RWPE2 (cell line): Measurements from ENCODE around the gene ACVRL1.

Experiments used
- ATAC-seq: fragments of 200-7000 bp; cut with Tn5 transposase; 3 replicates; pipeline ENCODE4 v1.9.1; 2021; ENCODE audit warnings: low read depth
- DNase-seq: peaks from one replicate; pipeline ENCODE4 v3.0.0-alpha.2; 2020; ENCODE audit warnings: low spot score
- H3K27ac ChIP-seq: fragments of 450-650 bp; 2 replicates; pipeline ENCODE4 v1.5.1; 2017; ENCODE audit warnings: mild to moderate bottlenecking; ENCODE audit not compliant: poor library complexity, severe bottlenecking
- H3K27me3 ChIP-seq: fragments of 250-450 bp; sonication (Bioruptor Pico); 2 replicates; pipeline ENCODE4 v1.5.1; 2021; ENCODE audit warnings: mild to moderate bottlenecking, moderate library complexity; ENCODE audit not compliant: insufficient read depth, poor library complexity, severe bottlenecking
- H3K36me3 ChIP-seq: fragments of 250-450 bp; sonication (Bioruptor Pico); 2 replicates; pipeline ENCODE4 v1.5.1; 2020; ENCODE audit warnings: low read depth, mild to moderate bottlenecking, moderate library complexity
- H3K4me1 ChIP-seq: fragments of 250-450 bp; sonication (Bioruptor Pico); 2 replicates; pipeline ENCODE4 v1.5.1; 2021; ENCODE audit warnings: mild to moderate bottlenecking, moderate library complexity; ENCODE audit not compliant: insufficient read depth, poor library complexity, severe bottlenecking
- H3K4me3 ChIP-seq: fragments of 250-450 bp; sonication (Bioruptor Pico); 2 replicates; pipeline ENCODE4 v1.5.1; 2021; ENCODE audit warnings: mild to moderate bottlenecking, moderate library complexity; ENCODE audit not compliant: severe bottlenecking
- H3K9me3 ChIP-seq: fragments of 250-450 bp; sonication (Bioruptor Pico); 2 replicates; pipeline ENCODE4 v1.5.1; 2021; ENCODE audit warnings: mild to moderate bottlenecking, moderate library complexity; ENCODE audit not compliant: severe bottlenecking
- TF ChIP-seq, protein P1 (sequence below): fragments of 450-650 bp; IDR thresholded peaks from one replicate; pipeline ENCODE4 v1.5.1; 2017; ENCODE audit warnings: mild to moderate bottlenecking, moderate library complexity; ENCODE audit not compliant: poor library complexity, severe bottlenecking

Gene ACVRL1

DNA sequence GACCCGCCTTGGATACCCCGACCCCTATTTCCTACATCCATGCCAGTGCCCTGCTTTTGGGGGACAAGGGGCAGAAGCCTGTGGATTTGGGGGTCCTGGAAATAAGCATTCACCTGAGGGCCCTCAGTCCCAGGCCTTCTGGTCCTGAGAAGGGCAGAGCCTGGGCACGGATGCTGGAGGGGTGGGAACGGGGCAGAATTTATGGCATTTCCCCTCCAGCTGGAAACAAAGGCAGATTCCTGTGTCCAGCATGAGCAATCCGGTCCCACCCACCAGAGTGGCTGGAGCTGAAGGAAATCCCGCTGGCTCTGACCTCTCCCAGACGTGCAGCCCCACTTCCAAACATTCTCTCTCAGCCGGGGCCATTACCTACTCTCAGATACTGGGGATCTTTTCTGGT is 10.1 kb upstream of the ACVRL1 start:
- H3K27ac ChIP-seq: no peak overlapping the region
- no peak overlapping the region for H3K4me3 ChIP-seq
- no peaks in the 10 kb centered on the region for H3K9me3 ChIP-seq
- TF ChIP-seq, protein P1, sequence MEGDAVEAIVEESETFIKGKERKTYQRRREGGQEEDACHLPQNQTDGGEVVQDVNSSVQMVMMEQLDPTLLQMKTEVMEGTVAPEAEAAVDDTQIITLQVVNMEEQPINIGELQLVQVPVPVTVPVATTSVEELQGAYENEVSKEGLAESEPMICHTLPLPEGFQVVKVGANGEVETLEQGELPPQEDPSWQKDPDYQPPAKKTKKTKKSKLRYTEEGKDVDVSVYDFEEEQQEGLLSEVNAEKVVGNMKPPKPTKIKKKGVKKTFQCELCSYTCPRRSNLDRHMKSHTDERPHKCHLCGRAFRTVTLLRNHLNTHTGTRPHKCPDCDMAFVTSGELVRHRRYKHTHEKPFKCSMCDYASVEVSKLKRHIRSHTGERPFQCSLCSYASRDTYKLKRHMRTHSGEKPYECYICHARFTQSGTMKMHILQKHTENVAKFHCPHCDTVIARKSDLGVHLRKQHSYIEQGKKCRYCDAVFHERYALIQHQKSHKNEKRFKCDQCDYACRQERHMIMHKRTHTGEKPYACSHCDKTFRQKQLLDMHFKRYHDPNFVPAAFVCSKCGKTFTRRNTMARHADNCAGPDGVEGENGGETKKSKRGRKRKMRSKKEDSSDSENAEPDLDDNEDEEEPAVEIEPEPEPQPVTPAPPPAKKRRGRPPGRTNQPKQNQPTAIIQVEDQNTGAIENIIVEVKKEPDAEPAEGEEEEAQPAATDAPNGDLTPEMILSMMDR: no peak
- ATAC-seq (no peak), DNase-seq (no peak)
- H3K4me1 ChIP-seq: no peaks in the 10 kb centered on the region
- no peaks in the 10 kb centered on the region for H3K36me3 ChIP-seq
- H3K27me3 ChIP-seq: no peaks in the 10 kb centered on the region

DNA sequence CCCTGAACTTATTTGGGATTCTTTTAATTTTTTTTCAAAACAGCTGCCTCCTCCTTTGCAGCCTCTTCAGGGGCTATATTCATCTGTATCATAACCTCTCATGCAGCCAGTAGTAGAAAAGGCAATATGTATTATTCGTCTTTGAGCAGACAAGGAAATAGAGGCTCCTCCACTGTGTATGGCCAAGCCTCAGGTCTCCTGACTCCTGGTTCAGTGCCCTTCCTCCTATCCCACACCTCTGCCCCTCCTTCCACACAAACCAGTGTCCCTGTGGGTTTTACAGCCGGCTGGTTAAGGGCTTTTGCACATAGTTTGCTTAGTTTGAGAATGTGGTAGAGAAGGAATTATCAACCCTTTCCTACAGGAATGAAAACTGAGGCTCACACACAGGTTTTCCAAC is 8.8 kb upstream of the ACVRL1 start:
- H3K9me3 ChIP-seq: no peaks in the 10 kb centered on the region
- peak; percentile 6 for DNase-seq
- H3K4me1 ChIP-seq: no peaks in the 10 kb centered on the region
- H3K36me3 ChIP-seq: no peaks in the 10 kb centered on the region
- no peak for ATAC-seq
- TF ChIP-seq, protein P1: no peak
- no peak overlapping the region for H3K27ac ChIP-seq
- no peak overlapping the region for H3K4me3 ChIP-seq
- H3K27me3 ChIP-seq: no peaks in the 10 kb centered on the region

DNA sequence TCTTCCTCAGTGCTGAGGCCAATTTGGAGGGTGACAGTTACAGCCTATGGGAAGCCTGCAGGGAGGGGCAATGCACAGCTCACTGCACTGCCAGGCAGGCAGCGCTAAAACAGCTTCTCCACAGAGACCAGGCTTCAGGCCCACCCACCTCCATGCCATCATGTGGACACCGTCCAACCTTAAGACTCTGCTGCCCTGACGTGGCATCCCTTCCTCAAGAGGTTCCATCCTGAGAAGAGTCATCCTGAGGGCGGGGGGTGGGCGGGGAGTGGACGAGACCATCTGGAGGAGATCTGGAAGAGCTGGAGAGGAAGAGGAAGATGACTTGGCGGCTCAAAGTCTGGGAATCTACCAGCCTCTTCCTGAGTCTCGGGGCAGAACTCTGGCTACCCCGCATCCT is 8.4 kb upstream of the ACVRL1 start:
- H3K36me3 ChIP-seq: no peaks in the 10 kb centered on the region
- H3K27me3 ChIP-seq: no peaks in the 10 kb centered on the region
- H3K4me3 ChIP-seq: no peak overlapping the region
- H3K4me1 ChIP-seq: no peaks in the 10 kb centered on the region
- H3K9me3 ChIP-seq: no peaks in the 10 kb centered on the region
- TF ChIP-seq, protein P1: no peak
- DNase-seq (peak; percentile 32), ATAC-seq (no peak)
- H3K27ac ChIP-seq: no peak overlapping the region

DNA sequence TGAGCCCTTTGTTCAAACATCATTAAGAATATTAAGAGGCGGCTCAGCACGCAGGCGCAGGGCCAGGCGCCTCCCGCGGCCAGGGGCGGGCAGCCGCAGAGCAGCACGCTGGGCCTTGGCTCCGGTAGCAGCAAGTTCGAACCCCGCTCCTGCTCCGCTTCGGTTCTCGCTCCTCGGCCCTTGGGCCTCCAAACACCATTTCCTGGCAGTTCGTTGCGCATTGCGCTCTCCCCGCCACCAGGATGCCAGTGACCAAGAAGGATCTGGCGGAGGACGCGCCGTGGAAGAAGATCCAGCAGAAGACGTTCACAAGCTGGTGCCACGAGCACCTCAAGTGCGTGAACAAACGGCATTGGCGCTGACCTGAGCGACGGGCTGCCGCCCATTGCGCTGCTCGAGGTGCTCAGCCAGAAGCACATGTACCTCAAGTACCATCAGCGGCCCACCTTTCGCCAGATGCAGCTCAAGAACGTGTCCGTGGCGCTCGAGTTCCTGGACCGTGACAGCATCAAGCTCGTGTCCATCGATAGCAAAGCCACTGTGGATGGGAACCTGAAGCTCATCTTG is 6.9 kb upstream of the ACVRL1 start:
- no peaks in the 10 kb centered on the region for H3K4me1 ChIP-seq
- no peak overlapping the region for H3K4me3 ChIP-seq
- H3K27ac ChIP-seq: no peak overlapping the region
- H3K27me3 ChIP-seq: no peaks in the 10 kb centered on the region
- TF ChIP-seq, protein P1: no peak
- H3K36me3 ChIP-seq: no peaks in the 10 kb centered on the region
- ATAC-seq: no peak
- DNase-seq: peak; percentile 37
- no peaks in the 10 kb centered on the region for H3K9me3 ChIP-seq

DNA sequence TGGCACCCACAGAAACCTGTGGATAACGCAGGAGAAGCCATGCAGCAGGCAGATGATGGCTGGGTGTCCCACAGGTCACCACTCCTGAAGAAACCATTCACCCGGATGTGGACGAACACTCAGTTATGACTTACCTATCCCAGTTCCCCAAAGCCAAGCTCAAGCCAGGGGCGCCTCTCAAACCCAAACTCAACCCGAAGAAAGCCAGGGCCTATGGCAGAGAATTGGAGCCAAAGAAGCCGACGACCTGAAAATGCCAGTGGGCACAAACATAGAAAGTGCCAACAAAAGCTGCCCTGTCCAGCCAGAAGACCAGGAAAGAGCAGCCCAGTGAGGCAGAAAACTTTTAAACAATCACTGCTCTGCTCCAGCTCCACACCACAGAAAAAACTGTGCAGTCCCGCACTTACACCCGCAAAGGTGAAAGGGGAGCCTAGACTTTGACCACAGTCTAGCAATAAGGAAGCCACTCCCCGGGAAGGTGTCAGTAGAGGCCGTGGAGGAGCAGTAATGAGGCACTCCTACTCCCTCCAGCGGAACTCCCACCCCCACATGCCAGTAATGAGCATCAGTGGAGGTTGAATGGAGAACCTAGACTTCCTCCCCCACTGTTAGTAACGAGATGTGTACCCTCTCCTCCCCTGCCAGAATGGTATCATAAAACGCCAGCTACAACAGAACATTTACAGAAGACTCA is 6.0 kb upstream of the ACVRL1 start:
- Histone ChIP-seq H3K9me3 (no peaks in the 10 kb centered on the region), H3K27ac (no peak overlapping the region), H3K36me3 (no peaks in the 10 kb centered on the region), H3K27me3 (no peaks in the 10 kb centered on the region), H3K4me3 (no peak overlapping the region), H3K4me1 (no peaks in the 10 kb centered on the region)
- ATAC-seq (no peak), DNase-seq (peak; percentile 35)
- TF ChIP-seq, protein P1: no peak
